Left forelimb (tissue), 1 donor: ENCODE measurements around the gene ARHGAP18.

Source experiments
- DNase-seq: peaks from one replicate; pipeline ENCODE4 v3.0.0-alpha.2; 2018; ENCODE audit warnings: low spot score

ARHGAP18 gene

DNA sequence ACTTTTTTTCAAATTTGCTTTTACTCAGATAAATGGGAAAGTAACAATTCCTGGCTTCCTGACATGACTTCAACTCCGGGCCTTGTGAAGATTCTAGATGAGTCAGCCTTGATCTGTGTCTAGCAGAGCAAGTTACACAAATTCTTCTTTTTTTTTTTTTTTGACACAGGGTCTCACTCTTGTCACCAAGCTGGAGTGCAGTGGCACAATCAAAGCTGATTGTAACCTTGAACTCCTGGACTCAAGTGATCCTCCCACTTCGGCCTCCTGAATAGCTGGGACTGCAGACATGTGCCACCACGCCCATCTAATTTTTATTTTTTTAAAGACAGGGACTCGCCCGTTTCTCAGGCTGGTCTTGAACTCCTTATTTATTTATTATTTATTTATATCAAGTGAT, 7.3 kb upstream of the ARHGAP18 start:
- DNase-seq: no peak

DNA sequence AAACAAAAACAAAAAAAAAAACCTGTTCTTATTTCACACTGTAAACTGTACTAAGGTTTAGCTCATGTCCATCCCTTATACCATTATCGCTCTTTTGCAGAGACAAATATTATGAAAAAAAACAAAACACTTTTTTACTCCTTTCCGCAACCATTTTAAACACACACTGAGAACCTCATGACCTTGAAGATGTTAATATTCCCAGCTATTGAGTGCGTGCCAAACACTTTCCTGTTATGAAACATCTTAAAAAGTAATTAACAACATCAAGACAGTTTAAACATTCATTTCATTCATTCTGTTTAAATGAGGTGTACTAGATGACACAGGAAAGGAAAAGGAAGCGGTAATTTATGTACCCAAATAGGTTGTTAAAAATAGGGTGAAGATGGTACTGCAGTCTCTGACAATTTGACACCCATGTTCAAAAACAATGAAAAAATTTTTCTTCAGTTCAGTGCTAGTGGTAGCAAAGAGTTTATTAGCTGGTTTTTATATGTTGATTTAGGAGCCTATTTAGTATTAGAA, 3.9 kb upstream of the ARHGAP18 start:
- no peak for DNase-seq

DNA sequence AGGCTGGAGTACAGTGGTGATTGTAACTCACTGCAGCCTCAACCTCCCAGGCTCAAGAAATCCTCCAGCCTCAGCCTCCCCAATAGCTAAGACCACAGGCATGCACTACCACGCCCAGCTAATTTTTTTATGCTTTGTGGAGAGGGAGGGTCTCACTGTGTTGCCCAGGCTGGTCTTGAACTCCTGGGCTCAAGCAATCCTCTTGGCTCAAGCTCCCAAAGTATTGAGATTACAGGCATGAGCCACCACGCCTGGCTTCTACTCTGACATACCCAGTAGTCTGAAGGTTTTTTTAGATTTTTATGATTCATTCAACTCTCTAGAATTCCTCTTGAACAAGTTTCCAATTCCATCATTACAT, 1.3 kb upstream of the ARHGAP18 start:
- no peak for DNase-seq

DNA sequence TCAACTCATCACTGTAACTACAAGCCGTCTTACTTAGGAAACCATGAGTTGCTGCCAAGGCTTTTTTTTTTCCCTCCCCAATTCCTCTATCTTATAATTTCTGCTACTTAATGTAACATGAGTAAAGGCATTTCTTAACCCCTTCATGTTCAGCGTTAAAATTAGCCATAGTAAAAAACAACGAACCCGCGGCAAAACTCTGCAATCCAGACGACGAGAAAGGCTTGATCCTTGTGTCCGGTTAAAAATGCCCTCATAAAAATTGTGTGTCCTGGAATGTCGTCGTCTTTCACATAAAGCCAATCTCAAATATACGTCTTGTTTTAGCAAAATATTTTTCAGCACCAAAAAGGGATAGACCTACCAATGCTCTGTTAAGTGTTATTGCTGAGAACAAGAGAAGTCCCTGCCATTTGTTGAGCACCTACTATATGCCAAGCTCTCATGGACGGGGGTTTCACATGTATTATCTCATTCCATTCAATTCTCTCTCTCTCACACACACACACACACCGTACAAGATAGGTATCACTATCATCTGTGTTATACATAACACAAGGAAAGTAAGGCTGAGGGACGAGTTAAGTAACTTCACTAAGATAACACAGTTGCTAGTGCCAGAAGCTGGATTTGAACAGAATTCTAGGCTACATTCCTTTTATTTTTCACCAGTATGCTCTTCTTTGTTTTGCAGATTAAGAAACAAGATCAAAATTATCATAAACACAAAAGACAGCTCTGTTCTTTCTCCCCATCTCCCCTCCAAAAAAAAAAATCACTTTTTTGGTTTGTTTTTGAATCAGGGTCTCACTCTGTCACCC, 683 bp upstream of the ARHGAP18 start:
- no peak for DNase-seq

DNA sequence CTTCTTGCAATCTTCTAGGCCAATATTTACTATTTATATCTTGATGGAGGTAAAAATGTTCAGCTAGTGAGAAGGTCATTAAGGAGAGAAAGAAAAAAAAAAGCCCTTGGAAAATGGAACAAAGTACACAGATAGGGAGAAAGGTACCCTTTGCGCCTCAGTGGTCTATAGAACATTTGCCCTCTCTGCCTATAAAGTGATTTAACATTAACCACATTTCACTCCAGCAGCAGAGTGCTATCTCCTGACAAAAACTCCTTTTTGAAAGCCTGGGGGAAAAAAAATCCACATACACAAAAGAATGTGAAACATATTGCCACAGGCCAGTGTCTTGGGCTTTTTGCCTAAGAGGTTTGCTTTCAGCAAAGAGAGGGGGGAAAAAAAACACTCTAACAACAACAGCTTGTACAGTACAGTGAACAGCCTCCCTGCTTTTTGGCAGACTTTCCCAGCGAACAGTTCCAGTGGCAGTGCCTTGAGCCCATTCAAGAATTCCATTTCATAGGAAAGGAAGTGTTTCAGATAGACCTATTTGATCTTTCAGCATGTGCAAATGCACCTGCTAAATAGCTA, 695 bp downstream of the ARHGAP18 start:
- no peak for DNase-seq

DNA sequence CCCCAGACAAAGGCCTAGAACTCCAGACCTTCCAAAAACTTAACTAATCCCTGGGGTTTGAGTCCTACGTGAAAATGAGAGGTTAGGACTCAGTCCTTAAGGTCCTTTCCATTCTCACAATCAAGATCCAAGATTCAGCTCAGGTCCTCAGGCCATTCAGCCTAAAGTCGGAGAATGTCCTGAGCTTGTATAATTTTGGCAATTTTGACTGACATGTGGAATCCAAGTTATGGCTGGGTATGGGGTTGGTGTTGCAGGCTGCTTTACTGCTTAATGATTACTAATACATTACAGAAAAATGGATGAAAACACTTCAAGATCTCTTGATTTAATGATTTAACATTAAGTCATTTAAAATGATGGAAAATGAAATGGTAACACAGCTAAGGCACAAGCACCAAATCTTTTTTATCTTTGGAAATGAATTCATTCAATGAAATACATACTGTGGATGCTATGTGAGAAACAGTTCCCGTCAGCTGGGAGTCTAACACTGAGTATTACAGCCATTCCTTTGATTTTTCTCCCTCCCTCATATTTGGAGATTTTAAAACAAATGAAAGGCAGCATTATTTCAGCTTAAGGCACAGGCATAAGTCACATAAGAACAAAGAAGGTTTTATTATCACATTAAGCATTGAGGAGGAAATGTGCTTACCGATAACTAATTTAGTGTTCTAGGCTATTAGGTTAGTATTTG, 1.3 kb downstream of the ARHGAP18 start:
- no peak for DNase-seq

DNA sequence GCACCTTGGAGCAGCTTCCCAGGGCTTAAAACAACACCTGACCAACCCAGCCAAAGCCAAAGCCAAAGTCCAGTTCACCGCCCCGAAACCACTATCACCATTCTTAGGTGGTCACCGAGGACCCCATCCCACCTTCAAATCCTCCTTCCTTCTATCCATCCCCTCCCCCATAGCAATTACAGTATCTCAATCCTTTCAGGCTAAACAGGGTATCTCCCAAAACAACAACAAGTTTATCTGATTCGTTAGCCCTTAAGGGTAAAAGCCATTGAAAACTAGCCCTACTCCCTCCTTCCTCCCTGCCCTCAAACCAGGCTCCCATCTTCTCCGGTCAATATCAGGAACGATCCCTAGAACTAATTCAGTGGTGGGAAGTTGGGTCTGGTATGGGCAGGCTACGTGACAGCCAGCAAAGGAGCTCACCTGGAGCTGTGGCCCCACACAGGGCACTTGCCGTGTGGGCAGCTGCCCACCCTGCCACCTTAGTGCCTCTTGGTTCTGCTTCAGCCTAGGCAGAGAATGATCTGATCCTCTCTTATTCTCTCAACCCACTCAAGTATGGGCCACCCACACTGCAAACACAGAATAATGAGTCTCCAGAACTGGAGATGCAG, 2.0 kb downstream of the ARHGAP18 start:
- DNase-seq: no peak

DNA sequence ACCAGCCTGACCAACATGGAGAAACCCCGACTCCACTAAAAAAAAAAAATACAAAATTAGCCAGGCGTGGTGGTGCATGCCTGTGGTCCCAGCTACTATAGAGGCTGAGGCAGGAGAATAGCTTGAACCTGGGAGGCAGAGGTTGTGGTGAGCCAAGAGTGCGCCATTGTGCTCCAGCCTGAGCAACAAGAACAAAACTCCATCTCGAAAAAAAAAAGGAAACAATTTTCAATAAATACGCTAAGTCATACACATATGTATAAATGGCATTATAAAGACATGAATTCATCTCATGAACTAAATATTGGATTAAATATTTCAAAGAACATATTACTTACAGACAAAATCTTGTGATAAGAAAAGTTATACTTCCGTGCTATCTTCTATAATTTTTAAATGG, 2.9 kb downstream of the ARHGAP18 start:
- no peak for DNase-seq

DNA sequence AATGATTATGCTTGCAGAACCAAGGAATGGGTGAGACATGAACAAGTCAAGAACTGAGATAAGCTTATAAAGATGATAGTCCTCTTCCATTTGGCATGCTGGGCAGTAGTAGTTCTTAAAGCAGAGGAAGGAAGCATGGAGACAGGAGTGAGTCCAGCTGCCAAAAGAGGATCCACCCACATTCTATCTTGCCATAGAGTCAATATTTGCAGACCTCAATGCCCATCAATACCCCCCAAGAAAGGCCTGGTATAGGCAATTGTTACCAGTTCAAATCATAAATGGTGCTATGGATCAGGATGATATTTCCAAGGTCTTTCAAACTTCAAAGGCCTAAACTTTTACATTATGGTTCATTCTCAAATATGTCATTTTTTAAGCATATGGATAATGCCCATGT, 4.8 kb downstream of the ARHGAP18 start:
- no peak for DNase-seq

DNA sequence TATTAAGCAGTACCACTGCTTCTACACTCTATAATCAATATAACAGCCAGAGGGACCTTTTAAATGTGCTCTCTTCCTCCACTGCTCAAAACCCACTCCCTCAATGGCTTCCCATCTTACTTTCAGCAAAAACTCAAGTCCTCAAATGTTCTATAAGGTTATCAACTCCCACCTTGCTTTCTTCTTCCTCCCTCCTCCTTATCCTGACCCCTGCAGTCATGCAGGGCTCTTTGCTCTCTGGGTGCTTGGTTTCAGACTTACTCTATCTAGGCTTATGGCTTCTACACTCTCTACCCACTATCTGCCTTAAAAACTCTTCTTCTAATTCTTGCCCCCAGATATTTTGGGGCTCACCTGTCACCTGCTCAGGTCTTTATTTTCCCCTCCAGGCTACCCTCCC, 5.3 kb downstream of the ARHGAP18 start:
- no peak for DNase-seq

DNA sequence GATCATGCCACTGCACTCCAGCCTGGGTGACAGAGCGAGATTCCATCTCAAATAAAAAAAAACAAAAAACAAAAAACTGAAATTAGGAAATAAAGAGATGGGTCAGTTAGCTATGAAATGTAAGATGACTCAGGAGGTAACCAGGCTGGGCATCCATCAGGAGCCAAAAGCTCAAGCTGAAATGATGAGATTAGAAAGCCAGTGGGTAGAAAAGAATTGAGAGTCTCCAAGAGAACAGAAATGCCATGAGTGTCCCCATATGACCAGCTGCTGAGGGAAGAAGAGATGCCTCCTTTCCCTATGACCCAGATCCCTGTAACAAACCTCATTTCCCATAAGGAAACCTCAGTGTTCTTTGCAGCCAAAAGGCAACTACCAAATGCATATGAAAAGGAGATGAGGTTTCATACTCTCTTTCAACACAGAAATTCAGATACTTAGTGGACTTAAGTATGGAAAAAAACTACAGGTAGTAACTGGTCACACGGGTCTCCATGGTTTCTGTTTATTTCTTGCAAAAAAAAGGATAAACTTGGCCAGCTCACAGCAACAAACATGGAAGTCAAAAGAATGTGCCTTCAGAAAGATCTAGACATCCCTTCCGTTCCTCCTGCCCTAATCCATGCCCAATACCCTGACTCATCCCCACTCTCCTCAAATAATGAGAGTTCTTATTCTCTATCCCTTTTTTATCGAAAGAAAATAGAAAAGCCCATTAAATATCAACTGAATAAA, 8.1 kb downstream of the ARHGAP18 start:
- no peak for DNase-seq

DNA sequence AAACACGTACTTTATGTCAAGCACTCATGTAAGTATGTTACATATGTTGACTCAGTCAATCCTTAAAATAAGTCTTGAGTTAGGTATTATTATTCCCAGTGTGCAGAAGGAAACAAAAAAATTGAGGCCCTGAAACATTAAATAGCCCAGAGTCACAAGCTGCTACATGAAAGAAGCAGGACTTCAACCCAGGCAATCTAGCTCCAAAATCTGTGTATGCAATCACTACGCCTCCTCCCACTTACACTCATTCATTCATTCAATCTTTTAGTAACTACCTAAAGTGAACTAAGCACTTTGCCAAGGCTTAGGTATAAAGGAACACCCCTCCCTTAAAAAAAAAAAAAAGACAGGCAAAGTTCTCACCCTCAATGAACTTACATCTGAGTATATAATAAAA, 9.3 kb downstream of the ARHGAP18 start:
- no peak for DNase-seq

DNA sequence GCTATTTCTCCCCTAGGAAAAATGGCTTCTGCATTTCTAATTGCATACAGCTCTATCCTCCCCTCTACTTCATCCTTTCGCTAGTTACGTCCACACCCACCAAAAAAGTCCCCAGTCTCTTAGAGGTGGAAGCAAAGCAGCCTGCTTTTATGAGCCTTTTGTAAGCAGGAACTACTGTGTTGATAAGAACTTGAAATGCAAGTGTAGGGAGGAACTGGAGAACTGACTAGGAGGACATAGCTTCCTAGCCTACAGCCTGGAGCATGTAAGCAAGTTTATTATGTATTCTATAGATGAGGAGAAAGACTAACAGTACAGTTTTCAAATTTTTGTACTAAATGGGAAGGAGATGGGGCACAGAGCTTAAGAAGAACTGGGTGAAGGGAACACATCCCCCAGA, 10.3 kb downstream of the ARHGAP18 start:
- DNase-seq: no peak

DNA sequence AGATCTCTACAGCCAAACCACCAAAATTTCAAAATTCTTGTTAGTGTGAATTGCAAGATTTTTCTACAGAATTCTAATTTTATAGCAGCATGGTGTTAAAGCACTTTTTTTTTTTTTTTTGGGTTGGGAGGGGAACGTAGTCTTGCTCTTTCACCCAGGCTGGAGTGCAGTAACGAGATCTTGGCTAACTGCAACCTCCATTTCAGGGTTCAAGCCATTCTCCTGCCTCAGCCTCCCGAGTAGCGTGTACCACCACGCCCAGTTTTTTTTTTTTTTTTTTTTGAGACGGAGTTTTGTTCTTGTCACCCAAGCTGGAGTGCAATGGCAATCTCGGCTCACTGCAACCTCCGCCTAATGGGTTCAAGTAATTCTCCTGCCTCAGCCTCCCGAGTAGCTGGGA, 11.5 kb downstream of the ARHGAP18 start:
- no peak for DNase-seq

DNA sequence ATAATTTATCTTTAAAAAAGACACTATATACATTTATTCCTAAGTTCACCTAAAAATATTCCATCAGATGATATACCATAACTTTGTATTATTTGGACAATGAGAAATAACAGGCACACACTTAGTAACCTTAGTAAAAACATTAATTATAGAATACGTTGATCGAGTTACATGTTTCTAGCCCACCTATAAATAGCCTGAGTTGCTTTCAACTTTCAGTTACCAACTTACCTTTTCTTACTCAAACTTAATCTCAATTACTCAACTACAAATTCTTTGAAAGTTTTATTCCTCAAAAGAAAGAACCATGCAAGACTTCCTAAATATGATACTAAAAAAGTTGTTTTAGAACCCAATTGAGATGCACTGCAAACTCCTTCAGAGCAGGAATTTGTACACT, 12.2 kb downstream of the ARHGAP18 start:
- DNase-seq: no peak

DNA sequence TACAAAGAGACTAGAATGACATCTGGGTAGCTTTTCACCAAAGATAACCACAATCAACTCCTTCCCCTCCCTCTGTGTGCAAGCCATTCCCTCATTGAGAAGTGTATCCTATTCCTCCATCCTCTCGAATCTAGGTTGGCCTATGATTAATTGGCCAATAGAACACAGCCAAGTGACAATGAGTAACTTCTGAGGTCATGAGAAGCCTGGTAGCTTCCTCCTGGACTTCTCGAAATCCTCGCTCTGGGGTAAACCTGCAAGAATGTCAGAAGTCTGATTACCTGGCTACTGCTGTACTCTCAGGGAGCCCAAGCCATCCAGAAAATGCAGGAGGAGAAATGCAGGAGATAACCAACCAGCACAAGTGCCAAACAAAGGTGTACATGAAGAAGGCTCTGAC, 13.1 kb downstream of the ARHGAP18 start:
- no peak for DNase-seq

DNA sequence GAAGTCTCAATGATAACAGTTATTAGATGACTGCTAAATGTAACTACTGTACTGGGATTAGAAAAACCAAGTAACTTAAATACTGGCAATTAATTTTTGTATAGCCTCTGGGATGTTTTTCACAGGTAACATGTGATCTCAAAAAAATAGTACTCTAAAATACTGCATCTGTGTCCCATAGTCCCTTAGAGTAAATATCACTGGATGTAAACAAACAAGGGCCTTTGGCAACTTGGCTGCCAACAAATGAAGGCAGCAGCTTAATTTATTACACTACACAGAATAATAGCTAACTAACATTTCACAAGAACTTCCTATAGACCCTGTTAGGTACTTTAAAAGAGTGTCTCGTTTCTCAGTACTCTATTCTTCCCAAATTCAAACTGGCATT, 14.0 kb downstream of the ARHGAP18 start:
- no peak for DNase-seq

DNA sequence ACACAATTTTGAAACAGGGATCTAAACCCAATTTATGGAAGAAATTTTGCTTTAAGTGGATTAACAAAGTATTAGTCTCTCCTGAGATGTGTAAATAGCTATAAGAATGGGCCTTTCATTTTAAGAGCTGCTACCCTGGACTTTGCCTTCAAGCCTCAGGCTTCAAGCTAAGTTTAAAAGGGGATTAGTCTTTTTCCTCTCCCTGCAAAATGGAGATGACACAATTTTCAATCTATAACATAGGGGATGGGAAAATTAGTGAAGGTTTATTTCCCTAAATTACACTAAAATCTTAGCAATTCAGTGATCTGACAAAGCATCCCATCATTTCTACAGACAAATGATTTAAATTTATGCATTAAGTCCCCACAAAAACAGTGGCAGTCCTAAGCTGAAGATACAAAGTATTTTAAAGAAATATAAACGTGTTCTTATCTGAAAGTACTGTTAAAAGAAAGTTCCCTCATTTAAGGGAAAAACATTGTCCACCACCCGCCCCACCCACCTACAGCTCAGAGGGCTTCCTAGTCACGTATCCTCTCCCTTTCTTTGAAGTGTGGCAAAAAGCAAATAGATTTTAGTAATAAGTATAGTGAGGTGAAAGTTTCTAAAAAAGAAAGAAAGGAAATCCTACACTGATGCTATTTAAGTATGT, 14.5 kb downstream of the ARHGAP18 start:
- DNase-seq: no peak

DNA sequence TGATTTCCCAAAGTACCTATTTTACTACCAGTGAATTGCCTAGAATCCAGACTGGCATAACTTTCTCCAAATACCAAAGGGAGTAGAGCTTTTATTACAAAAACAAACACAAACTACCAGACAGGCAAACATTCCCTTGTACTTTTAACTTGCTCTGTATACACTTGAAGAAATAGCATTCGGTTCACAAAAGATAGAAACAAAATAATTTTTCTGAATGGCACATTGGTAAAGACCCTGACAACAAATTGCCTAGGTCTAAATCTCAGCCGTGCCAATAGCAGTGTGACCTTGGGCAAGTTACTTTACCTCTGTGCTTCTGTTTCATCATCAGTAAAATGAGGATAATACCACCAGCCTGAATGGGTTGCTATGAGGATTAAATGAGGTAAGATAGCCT, 15.9 kb downstream of the ARHGAP18 start:
- DNase-seq: no peak

DNA sequence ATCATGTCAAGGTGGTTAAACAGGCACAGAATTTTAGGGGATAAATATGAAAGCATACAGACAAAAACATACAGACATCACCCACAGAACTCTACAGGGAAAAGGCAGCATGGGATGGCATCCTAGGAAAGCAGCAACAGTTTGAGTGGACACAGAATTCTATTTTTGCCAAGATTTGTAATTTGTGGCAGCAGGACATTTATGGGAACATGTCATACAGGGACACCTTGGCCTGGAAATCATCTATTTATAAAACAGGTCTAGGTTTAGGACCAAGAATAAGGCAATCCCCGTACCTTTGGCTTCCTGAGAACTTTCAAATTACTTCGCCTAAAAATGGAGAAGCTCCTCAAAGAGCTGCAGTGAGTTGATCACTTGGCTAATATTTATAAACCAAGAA, 17.5 kb downstream of the ARHGAP18 start:
- no peak for DNase-seq

DNA sequence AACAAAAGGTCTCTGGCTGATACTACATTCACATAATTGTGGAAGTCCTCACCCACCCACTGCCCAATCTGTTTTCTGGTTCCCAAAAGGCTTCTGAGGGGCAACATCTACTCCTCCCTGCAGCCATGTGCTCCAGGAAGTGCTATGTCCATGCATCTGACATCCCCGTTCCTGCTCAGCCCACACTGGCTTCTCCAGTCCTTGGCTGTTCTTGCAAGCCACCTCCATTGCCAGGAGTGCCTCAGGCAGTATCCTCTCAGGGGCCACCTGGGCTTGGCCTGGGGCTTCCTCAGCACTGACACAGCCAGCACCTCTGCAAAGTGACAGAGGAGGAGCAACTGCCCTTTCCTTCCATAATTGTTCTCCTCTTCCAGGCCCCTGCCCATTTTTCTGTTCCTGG, 18.3 kb downstream of the ARHGAP18 start:
- no peak for DNase-seq
